IPS-20b (cell line): ENCODE measurements around the gene MAP6.

Source experiments
- H3K27ac ChIP-seq: one replicate; pipeline ENCODE4 v1.5.1; 2013; ENCODE audit warnings: low read length
- H3K27me3 ChIP-seq: 2 replicates; pipeline ENCODE4 v1.6.1; 2013; ENCODE audit warnings: mild to moderate bottlenecking, low read length, inconsistent platforms; ENCODE audit not compliant: insufficient read depth
- H3K36me3 ChIP-seq: 2 replicates; pipeline ENCODE4 v1.6.1; 2013; ENCODE audit warnings: low read depth, mild to moderate bottlenecking, inconsistent platforms, low read length, moderate library complexity; ENCODE audit not compliant: insufficient read depth
- H3K4me1 ChIP-seq: 2 replicates; pipeline ENCODE4 v1.6.1; 2013; ENCODE audit warnings: mild to moderate bottlenecking, control low read depth, inconsistent platforms, low read length, moderate library complexity; ENCODE audit not compliant: insufficient read depth
- H3K4me3 ChIP-seq: 2 replicates; pipeline ENCODE4 v1.5.1; 2013; ENCODE audit warnings: mild to moderate bottlenecking, low read length, inconsistent platforms
- H3K9ac ChIP-seq: 2 replicates; pipeline ENCODE4 v1.6.1; 2013; ENCODE audit warnings: low read depth, mild to moderate bottlenecking, inconsistent platforms, low read length, moderate library complexity
- H3K9me3 ChIP-seq: 2 replicates; pipeline ENCODE4 v1.6.1; 2013; ENCODE audit warnings: mild to moderate bottlenecking, low read depth, low read length, inconsistent platforms; ENCODE audit not compliant: insufficient read depth

The MAP6 gene

DNA sequence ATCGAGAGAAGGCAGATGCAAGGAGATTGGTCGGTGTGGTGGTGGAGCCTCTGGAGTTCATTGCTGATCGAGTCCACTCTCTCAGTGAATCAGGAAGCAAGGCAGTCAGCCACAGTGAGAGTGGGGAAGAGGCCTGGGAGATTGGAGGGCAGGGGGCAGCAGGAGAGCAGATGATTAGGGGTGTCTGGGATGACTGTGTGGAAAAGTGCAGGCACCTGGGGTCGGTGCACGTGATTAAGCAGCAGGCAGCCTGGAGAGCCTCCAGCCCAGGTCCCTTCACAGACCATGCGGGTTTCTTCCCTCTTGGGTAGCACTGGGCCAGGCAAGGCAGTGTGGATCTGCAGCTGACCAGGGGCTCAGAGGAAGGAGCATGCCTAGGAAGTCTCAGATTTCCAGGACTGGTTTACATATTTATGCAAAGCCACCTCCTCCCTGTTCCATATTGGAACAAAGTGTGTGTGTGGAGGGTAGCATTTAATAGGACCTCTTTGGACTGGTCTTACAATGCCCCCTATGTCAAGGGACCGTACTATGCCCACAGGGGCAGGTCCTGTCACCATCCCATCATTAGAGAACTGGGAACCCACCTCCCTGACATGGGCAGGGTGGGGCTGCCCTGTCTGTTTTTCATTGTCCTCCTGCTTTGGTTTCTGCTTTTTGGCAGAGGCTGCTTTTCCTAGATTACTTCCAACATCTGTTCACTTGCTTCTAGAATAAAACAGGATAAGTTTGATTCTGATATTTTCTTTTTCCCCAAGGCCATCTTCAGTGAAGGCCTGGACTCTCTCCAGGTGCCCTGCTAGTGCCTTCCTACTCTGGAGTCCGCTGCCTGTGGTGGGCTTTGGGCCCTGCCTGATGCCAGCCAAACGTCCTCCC, 129.1 kb downstream of the MAP6 start:
- no peaks in the 10 kb centered on the region for H3K36me3 ChIP-seq
- no peak overlapping the region for H3K9ac ChIP-seq
- no peaks in the 10 kb centered on the region for H3K9me3 ChIP-seq
- no peak overlapping the region for H3K27ac ChIP-seq
- H3K4me3 ChIP-seq, result no peak overlapping the region
- H3K4me1 ChIP-seq, result no peaks in the 10 kb centered on the region
- H3K27me3 ChIP-seq, result no peaks in the 10 kb centered on the region

DNA sequence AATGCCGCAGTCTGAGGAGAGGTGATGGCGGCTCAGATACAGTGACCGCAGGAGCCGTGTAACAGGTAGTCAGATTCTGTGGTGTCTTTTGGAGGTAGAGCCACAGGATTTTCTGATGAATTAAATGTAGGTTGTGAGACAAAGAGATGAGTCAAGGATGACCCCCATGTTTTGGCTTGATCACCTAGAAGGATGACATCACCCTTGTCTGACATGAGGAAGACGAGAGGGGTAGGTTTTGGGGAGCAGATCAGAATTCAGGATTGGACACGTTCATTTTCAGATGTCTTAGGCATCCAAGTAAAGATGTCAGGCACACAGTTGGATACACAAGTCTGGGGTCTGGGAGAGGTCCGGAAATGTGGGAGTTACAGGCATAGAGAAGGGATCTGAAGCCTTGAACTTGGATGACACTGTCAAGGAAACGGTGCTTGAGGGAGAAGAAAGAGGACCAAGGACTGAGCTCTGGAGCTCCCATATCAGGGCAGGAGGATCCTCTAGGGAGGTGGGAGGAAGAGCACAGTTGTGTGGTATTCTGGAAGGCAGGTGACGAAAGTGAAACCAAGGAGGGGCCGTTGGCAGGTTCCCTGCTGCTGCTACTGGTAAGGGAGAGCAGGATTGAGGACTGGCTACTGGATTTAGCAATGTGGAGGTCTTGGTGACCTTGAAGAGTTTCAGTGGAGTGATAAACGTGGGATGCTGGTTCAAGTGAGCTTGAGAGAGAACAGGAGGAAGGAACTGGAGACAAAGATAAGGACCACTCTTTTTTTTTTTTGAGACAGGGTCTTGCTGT, 130.5 kb downstream of the MAP6 start:
- H3K4me3 ChIP-seq, result no peak overlapping the region
- no peak overlapping the region for H3K9ac ChIP-seq
- no peaks in the 10 kb centered on the region for H3K36me3 ChIP-seq
- H3K9me3 ChIP-seq, result no peaks in the 10 kb centered on the region
- no peak overlapping the region for H3K27ac ChIP-seq
- no peaks in the 10 kb centered on the region for H3K27me3 ChIP-seq
- no peaks in the 10 kb centered on the region for H3K4me1 ChIP-seq

DNA sequence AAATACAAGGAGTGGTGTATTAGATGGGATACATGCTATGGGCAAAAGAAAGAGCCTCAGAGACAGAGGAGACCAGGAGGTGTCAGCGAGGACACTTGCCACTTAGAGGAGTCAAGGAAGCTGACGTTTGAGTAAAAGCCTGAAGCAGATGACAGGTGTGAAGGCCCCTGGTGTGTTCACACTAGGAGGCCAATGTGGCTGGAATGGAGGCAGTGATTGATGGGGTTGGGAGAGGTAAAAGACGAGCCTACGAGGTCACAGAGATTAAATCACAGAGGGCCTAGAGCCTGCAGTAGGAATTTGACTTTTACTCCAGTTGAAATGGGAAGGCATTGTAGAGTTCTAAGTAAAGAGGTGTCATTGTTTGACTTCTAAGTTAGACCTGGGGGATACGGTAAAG, 131.1 kb downstream of the MAP6 start:
- H3K4me3 ChIP-seq, result no peak overlapping the region
- no peak overlapping the region for H3K27ac ChIP-seq
- no peaks in the 10 kb centered on the region for H3K36me3 ChIP-seq
- H3K4me1 ChIP-seq, result no peaks in the 10 kb centered on the region
- no peak overlapping the region for H3K9ac ChIP-seq
- H3K9me3 ChIP-seq, result no peaks in the 10 kb centered on the region
- H3K27me3 ChIP-seq, result no peaks in the 10 kb centered on the region
